ENCODE results near the gene CDH20. TPM values are rescaled to one million over a fixed set of nuclear protein-coding genes. Genes with fewer than 3 reads are reported as not detected.

CDH20 gene
- total and polyA plus RNA-seq, 2 of the 13 experiments (the other 11 are each of a cell fraction or from before 2014, with no cell fraction given), result not detected

GRCh38 chr18:61323951-61324350 lies 9.3 kb upstream of the CDH20 start (continued):
- no peak for TF ChIP-seq UBTF (CRISPR knock-in tag; IDR thresholded peaks at IDR 0.05)
- no peak for TF ChIP-seq PATZ1 (CRISPR knock-in tag; IDR thresholded peaks at IDR 0.05)
- no peak for TF ChIP-seq ZBTB3 (CRISPR knock-in tag; IDR thresholded peaks at IDR 0.05; ENCODE audit: borderline replicate concordance, low read depth)

- no peak for FAIRE-seq
- no peaks in the 10 kb centered on the region for H3K4me1 ChIP-seq (ENCODE audit: insufficient read depth, low read length)
- H3K9me3 ChIP-seq (ENCODE audit: low read length), result no peaks in the 10 kb centered on the region
- H3K4me2 ChIP-seq (ENCODE audit: low read depth, low read length), result no peak overlapping the region
- TF ChIP-seq ZSCAN5A (CRISPR knock-in tag; IDR thresholded peaks at IDR 0.05; ENCODE audit: borderline replicate concordance) (no peak), MAFK (conservative IDR thresholded peaks at IDR 0.05 in 1 of 2, IDR thresholded peaks at IDR 0.05 in 1 of 2; ENCODE audit: low read length in 2 of 2) (peak; percentile 9 to 52; a peak in 1 of 4 replicates), ZNF577 (CRISPR knock-in tag; IDR thresholded peaks at IDR 0.05; ENCODE audit: borderline replicate concordance, low read depth) (no peak), MAFF (IDR thresholded peaks at IDR 0.05; ENCODE audit: low read depth, low read length) (peak; percentile 26; the same call in 1 of the 2 replicates)
- H3K4me3 ChIP-seq (replicated peaks in 1 of 3; ENCODE audit: insufficient read depth in 1 of 3, low read depth in 2 of 3, low read length in 3 of 3), result no peak overlapping the region
- no TSS peak for BruUV-seq (replicated peaks)
- in situ Hi-C loops (cut with HindIII; ENCODE audit: extremely low pct_ligation_motif_present, low pct_unique_long_range_greater_than_20kb), result no loop called here
- H3K79me2 ChIP-seq (ENCODE audit: insufficient read depth, low read length), result no peaks in the 10 kb centered on the region
- H2AFZ ChIP-seq (ENCODE audit: low read length), result no peak overlapping the region
- DNase-seq (ENCODE audit: low spot score), result no peak
- no peak overlapping the region for H3K27ac ChIP-seq (ENCODE audit: extremely low read length, insufficient read depth, low read length)
- no peak for ATAC-seq
- H3K36me3 ChIP-seq (replicated peaks in 1 of 2; ENCODE audit: control insufficient read depth in 1 of 2, insufficient read depth in 2 of 2, low read length in 2 of 2), result no peaks in the 10 kb centered on the region
- CTCF ChIA-PET (ENCODE audit: low intra/inter-chr PET ratio, low total read pairs), result no interaction called here
- POLR2A ChIA-PET, result no interaction called here
- H3K27me3 ChIP-seq (ENCODE audit: control insufficient read depth in 1 of 2, insufficient read depth in 2 of 2, low read length in 2 of 2), result no peaks in the 10 kb centered on the region
- H4K20me1 ChIP-seq (ENCODE audit: insufficient read depth, low read length), result no peaks in the 10 kb centered on the region
- H3K9ac ChIP-seq (ENCODE audit: insufficient read depth, low read depth, low read length), result no peak overlapping the region
- intact Hi-C loops (cut with micrococcal nuclease; ENCODE audit: unreplicated experiment), result no loop called here
These were observed 6.8 kb upstream of the CDH20 start for GRCh38 chr18:61326407-61326806.
